GM19395 (cell line): Measurements from ENCODE around the gene STAT1.
A peak's percentile ranks its signal among the peaks of the same experiment; 100 is the strongest.

Experiments
- ATAC-seq: cut with Tn5 transposase; IDR thresholded peaks from one replicate; pipeline ENCODE4 v1.9.1; 2021; ENCODE audit warnings: mild to moderate bottlenecking, moderate library complexity; ENCODE audit not compliant: unreplicated experiment

The STAT1 gene

DNA sequence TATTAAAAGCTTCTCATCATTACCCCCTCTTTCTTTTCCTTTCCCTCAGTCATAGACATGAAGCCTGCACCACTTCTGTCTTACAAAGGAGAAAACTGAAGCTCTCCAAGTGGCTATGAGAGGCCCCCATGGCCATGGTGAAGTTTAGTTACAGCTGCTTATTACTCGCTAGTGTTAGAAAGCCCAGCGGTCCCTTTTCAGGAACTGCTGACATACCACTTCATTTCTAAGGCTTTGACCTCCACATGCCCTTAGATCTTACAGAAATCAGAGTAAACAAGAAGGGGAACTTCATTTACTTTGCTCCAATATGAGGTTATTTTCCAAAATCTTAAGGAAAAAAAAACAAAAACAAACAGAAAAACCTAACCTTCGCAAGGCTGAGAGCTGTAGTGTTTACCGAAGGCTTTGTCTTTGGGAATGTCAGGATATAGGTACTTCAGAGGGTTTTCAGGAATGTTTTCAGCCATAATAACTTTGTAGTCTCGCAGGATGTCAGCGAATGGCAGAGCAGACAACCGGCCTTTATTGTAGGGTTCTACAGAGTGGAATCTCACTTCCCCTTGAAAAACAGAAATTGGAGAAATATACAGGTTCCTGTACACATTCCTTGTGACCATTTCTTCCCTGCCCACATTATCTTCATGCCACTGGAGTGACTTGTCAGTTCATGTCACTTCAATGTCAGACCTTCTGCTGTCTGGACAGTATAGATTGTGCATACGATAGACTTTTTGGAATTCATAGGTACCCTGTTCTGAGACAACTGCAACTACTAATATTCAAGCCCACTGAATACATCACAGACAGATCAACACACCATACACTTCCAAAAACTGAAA is 18.8 kb upstream of the STAT1 start:
- no peak for ATAC-seq

DNA sequence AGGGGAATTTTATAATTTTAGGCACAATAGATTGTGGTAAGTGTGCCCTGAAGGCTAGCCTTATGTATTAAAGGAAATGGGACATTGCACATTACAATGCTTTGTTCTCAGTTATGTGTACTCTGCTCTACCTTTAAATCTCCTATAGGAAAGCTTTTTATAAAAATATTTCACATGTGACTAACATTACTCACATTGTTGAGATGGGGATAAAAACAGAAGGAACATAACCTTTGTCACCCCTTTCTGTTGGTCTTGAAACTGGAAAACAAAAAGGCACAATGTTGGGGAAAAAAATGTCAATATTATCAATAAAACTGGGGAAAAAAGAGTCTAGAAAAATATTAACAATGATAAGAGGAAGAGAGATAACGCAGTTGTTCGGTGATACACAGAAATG is 17.3 kb upstream of the STAT1 start:
- no peak for ATAC-seq

DNA sequence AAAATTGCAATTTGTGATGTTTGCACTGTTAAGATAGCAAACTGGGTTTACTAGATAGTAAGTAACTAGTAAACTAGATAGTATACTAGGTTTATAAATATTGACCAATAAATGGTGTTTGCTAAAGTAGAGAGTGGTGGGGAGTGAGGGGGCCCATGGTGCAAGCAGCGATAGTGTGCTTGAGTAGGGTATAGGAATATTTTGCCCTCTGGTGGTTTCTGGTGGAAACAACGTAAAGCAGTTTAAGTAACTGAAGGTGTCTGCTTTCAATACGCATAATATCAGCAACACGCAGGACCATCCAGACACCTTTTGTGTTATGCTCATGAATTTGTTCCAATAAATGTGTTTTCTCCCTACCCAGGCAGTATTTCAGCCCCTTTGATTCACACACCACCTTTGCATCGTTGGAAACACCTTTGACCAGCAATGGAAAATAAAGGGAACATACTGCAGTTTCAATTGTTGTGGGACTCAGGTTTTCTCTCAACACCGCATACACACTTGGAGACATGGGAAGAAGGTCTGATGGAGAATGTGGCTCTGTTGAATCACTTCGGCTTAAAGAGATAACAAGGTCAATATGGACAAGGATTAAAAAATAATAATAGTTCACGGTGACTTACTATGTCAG is 16.7 kb upstream of the STAT1 start:
- ATAC-seq: peak; percentile 93

DNA sequence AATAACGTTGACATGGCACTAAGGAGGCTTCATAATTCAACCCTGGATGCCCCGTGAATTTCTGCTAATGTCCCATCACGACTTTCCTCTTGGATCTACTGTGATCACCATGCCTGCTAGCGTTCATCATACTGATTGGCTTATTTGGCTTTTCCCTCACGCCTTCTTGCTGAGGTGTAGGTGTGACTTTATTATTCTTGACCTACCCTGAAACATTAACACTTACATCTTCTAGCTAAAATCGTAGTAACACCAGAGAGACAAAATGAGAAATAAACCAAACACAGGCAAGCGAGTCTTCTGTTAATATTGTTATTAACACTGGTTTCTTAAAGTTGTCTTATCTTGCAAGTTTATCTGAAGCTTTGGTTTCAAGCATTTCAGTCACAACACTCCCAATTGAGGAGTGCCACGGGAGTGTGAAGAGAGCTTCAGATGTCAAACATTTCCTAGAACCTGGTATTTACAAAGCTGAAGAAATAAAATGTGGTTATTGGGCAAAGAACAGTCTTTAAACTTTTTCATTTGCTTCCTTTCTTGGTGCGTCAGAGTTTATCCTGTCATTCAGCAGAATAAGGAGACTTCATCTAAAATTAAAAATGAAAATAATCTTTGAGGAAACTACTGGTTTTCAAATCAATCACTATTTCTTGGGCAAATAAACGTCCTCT is 15.4 kb upstream of the STAT1 start:
- ATAC-seq: no peak

DNA sequence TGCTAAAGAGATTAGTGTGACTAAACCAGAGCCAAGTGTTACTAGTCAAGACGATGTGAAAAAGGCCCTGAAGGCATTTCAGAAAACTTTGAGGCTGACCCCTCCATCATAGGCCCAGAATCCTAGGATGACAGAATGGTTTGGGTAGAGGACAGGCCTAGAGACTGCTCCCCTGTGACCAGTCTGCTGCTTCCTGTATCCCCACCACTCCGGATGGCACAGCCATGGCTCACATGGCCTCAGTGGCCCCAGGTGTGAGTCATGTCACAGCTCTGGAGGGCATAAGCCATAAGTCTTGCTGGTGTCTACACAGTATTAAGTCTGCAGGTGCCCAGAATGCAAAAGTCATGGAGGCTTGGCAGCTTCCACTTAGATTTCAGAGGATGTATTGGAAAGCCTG is 12.4 kb upstream of the STAT1 start:
- ATAC-seq: no peak

DNA sequence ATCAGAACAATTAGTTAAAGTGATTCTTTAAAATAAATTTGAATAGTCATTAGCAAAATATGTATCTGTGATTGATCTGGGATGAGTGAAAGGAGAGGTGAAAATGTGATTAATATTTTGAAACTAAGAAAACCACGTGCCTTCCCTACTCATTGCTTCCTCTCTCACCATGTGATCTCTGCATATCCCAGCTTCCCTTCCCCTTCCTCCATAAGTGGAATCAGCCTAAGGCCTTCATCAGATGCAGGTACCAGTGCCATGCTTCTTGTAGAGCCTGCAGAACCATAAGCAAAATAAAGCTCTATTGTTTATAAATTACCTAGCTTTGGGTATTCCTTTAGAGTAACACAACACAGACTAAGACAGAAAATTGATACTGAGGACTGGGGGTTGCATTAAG is 11.2 kb upstream of the STAT1 start:
- ATAC-seq: no peak

DNA sequence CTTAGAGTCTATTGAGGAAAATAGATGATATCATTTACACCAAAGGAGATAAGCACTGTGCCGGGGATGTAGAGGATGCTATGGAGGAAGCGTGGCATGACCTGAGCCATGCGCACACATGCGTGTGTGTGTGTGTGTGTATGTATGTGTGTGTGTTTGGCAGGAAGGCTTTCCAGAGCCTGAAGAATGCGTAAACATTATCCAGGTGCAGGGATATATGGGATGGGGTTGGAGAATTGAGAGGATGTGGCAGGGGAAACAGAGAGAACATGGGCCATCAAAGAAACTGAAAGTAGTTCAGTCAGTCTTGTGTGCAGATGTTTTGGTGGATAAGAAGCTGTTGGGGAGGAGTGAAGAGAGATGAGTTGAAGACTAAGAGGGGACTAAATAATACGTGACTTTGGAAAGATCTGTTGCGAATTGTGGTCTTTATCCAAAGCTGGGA is 9.3 kb upstream of the STAT1 start:
- peak; percentile 19 for ATAC-seq

DNA sequence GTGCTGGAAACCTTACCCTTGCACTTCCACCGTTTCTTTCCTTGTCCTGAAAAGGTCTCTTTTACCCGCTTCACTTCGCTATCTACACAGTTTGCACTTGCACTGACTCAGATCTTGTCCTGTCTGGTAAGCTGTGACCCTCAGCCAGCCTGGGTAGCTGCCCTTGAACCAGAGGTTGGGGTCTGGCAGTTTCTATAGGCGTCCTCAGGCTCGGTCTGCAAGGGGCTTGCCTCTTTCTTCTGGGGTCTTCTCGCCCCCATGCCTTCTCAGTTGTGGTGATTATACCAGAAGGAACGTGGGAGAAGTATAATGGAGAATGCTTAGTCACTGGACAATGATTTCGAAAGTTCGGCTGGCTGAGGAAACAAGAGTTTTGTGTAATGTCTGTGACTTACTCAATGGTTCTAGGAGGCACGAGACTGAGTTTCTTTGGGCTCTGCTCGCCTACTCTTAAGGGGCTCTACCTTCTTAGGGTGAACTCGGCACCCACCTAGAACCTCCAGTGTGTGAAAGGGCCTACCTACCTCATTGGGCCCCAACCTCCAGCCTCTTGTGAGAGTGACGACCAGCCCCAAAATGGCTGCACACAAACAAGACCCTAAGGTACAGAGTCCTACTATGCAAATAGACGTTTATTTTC is 6.9 kb upstream of the STAT1 start:
- ATAC-seq: peak; percentile 26

DNA sequence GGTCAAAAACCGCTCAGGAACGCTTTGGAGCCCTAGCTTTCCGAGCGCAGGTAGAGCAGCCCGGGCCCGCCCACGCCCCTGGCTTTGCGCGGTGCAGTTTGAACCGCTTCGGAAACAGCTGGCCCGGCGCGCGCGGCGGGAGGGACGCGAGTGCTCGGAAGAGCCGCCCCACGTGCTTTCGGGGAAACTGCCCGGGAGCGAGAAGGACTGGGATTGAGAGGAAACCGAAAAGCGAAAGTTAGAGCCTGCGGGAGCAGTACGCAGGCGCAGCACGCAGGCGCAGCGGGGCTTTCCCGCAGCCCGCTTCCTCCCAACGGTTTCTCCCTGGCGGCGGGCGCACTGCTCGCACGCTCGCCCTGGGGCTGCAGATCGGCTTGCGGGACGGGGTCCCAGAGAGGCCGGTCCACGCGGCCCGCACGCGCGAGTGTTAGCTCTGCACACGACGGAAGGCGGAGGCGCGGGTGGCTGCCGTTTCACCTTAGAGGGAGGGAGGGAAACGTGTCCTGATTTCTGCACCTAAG is 6.3 kb upstream of the STAT1 start:
- ATAC-seq: peak; percentile 66

DNA sequence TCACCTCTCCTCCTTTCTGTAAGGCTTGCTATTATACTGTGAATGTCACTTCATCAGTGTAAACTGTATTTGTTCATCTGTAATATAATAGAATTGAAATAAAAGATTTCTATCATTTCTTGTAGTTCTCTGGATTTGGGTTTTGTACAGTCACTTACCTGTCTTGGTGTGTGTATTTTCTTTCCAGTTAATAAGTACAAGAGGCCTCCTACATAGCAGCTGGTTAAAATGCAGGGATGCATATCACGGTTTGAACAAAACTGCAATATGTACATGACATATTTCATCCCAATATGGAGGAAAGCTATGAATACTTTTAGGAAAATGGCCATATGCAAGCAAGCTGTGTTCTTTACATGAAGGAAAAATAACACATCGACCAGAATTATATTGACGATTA is 5.4 kb upstream of the STAT1 start:
- no peak for ATAC-seq

DNA sequence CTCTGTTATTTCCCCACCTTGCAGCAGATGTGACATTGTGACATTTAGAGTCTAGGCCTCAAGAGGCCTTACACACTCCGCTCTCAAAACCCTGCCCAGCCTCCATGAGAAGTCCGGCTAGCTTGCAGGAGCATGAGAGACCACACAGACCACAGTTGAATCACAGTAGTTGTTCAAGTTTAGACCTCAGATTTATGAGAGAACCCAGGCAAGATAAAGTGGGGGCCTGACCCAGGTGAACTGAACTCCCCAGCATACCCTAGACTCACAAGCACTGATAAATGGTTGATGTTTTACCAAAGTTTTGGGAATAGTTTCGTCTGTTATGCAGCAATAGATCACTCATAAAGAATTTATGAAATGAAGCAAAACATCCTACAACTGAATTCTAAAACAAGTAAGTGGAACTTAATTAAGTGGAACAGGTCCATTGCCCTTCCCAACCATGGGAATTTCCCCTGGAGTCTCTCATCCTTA is 4.7 kb upstream of the STAT1 start:
- ATAC-seq: peak; percentile 18

DNA sequence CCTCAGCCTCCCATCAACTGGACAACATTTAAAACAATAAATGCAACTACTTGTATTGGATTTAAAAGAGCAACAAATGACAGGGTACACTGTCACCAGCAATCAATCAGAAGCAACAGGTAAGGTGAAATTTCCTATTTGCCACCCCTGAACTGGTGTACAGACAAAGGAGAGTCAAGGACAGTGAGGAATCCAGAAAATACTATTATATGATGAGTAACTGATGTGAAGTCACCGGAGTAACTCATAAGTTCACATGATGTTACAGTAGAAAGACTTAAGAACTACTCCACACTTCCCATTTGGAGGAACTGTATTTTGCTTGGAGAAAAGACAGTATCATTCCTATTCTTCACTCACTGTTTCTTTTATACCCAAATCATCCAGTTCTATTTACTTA is 4.1 kb upstream of the STAT1 start:
- no peak for ATAC-seq

DNA sequence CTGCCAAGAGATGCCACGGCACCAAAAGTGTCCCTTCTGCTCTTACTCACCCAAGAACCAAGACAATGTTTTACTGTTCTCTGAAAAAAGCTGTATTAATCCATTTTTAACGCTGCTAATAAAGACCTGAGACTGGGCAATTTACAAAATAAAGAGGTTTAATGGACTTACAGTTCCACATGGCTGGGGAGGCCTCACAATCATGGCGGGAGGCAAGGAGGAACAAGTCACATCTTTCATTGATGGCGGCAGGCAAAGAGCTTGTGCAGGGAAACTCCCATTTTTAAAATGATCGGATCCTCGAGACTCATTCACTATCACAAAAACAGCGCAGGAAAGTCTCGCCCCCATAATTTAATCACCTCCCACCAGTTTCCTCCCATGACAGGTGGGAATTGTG is 1.9 kb upstream of the STAT1 start:
- no peak for ATAC-seq

DNA sequence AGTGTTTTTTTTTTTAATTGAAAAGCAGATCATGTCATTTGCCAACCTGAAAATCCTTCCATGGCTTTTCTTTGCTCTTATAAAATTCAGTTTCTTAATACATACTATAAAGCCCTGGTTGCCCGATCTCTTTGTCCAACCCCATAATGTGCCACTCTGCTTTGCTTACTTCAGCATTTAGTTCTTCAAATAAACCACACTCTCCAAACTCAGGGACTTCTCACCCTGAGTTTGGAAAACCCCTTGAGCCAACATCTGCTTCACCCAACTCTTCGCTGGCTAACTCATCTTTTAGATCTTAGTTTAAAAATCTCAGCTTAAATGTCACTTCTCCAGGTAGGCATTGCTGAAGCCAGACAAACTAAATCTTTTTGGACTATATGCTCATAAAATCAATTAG is 1.3 kb upstream of the STAT1 start:
- ATAC-seq: no peak

DNA sequence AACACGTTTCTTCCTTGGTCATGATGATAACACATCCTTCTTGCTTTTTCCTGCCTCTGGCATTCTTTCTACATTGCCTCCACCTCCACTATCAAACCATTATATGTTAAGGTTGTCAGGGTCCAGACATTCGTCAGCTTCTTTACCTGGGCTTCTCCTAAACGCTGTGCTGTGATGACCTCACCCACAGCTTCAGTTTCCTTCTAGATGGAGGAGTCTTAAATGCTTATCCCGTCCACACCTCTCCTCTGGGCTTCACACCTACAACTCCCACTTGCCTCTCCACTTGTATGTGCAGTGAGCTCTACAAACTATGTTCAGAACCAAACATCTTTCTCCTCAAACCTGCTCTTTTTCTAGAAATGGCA is 666 bp upstream of the STAT1 start:
- ATAC-seq: peak; percentile 0

DNA sequence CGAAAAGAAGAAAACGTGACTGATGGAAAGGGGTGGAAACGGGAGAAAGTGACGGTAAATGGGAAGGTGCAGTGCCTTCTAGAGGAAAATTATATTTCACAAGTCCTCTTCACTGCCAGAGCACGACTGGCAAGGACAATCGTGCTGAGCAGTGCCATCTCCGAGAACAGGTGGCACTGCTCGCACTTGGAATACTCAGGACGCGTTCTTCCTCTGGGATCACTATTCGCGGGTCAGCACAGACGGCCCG is 364 bp downstream of the STAT1 start:
- no peak for ATAC-seq

DNA sequence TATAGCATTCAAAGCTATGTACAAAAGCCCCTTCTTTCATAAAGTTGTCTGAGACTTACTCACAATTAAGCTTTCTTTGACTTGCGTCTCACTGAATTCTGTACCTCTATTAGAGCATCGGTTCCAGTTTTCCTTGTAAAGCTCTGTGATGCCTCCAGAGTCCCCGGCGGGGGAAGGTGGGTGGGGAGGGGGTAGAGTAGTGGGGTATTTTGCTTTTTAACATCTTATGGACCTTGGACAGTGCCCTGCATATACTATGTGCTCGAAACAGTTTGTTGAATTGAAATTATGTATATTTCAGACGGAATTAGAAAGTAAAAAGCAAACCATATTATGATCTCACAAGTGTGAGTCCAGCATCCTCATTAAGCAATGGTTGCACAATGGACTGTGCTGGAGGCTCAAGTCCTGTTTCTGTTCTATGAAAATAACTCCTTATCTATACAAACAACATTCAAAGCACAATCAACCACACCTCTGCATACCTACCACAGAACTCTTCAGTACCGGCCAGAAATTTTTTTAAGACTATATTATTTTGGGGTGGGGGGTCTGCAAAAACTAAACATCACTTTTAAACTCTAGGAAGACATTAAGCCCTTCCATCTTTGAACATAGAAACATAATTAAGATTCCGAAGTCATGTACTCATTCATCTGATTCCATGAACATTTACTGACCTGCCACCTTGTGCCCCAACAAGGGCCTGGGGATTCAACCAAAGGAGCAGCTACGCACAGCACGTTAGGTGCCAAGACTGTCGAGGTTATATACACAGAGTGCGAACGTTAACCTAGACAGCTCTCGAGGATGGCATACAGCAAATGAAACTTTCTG is 908 bp downstream of the STAT1 start:
- peak; percentile 2 for ATAC-seq

DNA sequence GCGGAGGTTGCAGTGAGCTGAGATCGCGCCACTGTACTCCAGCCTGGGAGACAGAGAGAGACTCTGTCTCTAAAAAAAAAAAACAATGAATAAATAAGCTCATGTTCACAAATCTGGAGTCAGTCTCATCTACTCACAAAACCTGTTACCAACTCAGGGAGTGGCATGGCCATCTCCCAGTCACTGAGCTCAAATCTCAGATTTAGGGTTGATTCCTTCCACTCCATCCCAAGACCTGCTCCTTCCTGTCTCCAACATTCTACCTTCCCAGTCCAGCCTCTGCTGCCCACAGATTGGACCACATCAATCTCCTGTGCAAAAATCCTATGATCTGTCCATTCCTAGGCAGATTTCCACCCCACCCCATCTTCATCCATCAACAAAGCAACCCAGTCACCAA is 1.6 kb downstream of the STAT1 start:
- ATAC-seq: no peak

DNA sequence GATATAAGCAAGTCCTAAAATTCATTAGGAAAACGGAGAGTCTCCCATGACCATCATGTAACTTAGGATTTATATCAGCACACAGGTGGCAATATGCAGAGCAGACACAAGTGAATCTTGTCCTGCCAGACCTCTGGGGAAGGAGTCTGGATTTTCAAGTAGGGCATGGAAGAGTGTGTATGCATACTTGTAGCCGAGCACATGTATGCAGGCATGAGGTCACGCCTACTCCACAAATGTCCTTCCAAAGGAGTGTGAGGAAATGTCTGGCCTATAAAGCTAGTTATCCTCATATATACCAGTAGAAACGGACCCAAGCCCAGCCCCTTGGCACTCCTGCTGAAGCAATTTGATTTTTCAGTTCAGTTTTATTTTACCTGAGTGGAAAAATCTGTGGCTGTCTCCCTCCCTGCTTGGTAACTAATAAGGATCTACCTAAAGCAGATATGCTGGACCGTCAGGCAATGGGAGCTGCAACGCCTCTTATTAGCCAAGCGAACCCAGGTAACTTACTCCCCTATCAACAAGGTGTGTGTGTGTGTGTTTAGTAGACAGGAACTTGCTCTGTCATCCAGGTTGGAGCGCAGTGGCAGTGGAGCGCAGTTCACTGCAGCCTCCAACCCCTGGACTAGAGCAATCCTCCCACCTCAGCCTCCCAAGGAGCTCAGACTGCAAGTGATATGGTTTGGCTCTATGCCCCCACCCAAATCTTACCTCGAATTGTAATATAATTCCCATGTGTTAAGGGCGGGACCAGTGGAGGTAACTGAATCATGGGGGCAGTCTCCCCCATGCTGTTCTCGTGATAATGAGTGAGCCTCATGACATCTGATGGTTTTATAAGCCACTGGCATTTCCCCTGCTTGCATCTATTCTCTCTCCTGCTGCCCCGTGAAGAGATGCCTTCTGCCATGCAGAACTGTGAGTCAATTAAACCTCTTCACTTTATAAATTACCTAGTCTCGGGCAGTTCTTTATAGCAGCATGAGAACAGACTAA is 2.8 kb downstream of the STAT1 start:
- no peak for ATAC-seq
